ENCODE data around the gene SAPCD2. TPM values are rescaled to one million over a fixed set of nuclear protein-coding genes. Genes with fewer than 3 reads are reported as not detected.

Gene SAPCD2
- total RNA-seq, 1 donor from 2014 or later, result 0.22 TPM

DNA sequence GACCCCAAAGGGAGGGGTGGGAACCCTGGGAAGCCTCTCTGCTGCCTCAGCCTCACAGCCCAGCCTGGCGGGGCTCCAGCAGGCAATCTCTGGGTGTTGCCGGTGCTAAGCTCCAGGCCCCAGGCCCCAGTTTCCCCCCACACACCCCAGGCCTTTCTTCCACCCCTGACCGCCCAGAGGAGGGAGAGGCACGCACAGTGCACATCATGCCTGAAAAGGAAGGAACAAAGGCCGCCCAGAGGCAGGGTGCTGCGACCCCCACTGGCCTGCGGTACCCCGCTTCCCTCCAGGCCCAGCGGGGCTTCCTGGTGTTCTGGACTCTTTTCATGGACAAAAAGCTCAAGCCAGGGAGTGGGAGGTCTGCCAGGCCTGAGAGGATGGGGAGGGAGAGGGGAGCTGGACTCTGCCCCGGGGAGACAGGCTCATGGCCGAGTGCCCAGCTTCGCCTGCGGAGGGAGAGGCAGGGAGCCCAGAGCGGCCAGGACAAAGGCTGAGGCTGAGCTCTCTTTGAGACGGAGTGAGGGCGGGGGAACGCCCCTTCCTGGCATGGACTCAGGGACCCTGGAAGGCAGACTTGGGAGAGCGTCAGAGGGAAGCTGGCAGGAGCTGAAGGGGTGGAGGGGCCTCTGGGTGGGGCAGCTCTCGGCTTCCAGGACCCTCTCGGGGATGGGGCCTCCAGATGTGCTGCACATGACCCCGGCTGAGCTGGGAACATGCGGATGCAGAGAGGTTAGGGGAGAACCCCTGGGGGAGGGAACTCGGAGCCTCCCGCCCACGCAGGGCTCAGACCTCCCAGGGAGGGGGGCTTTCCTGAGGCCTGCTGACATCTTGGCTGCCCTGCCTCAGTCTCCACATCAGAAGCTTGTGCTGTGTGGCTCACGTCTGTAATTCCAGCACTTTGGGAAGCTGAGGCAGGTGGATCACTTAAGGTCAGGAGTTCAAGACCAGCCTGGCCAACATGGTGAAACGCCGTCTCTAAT, 14.7 kb downstream of the SAPCD2 start:
- intact Hi-C loops (cut with DNase I), result no loop called here
- ATAC-seq, result peak; percentile 94
- peak; percentile 95 for DNase-seq (ENCODE audit: missing footprints)

DNA sequence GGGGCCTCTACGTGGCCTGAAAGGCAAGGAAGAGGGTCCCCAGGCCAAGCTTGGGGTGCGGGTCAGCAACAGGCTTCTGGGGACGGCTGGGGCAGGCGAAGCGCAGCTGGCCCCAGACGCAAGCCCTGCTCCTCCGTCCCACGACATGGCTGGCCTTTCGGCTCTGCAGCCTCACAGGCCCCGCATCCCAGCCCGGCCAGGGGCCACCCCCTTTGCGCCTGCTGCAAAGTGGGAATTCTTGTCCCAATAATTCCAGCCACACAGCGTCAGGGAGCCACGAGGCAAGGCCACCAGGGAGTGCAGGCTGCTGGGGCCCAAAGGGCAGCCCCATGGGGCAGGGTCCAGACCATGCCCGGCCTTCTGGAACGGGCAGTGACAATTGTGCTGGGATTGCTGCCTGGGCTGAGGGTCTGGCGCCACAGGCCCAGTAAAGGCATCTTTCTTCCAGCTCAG, 15.4 kb downstream of the SAPCD2 start:
- DNase-seq (ENCODE audit: missing footprints) (no peak), ATAC-seq (peak; percentile 1)
- intact Hi-C loops (cut with DNase I), result no loop called here

DNA sequence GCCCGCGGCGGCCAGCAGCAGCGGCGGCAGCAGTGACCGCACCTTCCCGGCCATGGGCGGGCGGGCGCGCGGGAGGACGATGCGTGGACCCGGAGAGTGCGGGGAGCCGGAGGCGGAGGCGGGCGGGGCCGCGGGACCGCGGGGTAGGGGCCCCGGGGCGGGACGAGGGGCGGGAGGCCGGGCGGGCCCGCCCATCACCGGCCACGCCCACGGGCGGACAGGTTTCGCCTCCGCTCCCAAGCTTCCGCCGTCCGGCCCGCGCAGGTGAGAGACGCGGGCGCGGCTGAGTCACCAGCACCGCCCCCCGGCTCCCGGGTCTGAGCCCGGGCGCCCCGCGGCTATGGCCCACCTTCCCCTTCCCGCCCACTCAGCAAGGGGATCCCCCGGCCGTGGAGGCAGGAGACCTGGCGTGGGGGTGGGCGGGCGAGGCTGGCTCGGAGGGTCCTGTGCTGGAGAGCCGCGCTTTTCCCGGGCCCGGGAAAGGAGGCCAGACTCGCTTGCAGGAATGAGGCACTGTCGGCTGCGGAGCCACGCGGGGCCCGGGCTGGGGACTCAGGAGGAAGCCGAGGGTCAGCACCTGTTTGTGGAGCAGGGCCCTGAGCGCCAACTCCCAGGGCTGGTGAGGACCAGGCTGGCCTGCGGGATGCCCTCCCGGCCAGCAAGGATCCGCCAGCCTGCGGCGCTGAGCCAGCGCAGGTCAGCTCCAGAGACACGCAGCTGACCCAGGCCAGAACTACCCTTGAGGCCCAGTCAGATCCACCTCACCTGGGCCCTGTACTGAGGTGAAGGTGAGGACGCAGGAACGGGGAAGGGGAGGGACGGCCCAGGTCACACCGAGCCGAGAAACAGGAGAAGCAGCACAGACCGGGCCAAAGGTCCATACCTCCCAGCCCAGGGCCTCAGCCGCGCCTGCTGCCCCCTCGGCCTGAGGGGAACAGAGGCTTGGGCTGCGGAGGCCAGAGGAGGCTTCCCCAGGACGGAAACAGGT, 16.1 kb downstream of the SAPCD2 start, which contains the start of gene ENTPD2:
ENTPD2 (minus strand) TSS at position 118 of the 988 bp plus-strand sequence; CDS start at position 54, 64 bp downstream.
- DNase-seq (ENCODE audit: missing footprints), result no peak
- no peak for ATAC-seq
- intact Hi-C loops (cut with DNase I), result no loop called here

DNA sequence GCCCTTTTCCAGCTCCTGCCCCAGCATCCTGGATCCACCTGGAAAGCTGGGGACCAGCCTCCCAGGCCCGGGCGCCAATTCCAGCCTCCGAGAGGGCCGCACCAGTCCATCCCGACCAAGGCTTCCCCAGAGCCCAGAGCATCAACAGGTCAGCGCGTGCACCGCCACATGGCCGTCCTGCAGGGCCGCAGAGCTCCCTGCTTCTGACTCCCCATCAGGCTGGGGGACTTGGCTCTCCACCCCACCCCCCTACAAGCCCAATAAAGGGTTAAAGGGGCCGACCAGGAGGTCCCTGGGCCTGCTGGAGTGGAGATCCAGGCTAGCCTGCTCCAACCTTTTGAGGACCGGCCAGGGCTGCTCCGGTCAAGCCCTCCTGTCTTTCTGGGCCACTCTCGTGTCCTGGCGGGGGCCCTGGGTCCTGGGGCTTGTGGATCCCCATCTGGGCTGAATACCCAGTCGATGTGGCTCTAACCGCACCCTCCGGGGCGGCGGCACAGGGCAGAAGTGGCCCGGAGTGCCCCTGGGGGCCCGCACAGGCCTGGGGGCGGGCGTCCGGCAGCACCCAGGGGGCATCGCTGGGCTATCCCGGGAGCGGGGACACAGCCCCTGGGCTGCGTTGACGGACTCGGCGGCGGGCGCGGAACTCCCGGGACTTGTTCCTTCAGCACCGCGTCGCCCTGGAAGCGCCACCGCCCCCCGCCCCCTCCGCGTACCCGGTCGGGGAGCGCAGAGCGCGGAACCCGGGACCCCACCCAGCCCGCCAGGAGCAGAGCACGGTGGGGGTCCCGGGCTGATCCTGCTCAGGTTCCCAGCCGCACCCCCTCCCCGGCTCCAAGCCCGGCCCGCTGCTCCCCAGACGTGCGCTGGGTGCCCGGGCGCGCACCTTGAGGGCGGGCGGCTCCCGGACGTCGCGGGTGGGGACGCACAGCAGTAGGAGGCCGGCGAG, 17.1 kb downstream of the SAPCD2 start:
- intact Hi-C loops (cut with DNase I), result no loop called here

DNA sequence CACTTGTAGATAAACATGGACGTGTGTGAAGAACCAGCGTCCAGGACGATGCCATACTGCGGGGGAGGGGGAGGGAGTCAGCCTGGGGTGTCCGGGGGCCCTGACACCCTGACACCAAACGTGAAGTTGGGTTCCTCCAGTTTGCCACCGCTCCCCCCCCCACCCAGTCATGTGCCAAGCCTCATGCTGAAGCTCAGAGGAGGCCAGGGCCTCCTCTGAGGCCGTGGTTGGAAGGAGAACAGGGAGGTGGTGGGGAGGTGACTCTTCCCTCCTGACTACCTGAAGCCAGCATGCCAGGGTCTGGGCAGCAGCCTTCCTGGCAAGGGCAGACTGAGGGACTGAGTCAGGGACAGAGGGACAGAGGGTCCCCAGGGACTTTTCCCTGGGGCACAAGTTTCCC, 18.1 kb downstream of the SAPCD2 start:
- ATAC-seq (no peak), DNase-seq (ENCODE audit: missing footprints) (no peak)
- intact Hi-C loops (cut with DNase I), result no loop called here

More for the DNA sequence above, 17.1 kb downstream of the SAPCD2 start:
- DNase-seq (ENCODE audit: missing footprints) (no peak), ATAC-seq (no peak)

DNA sequence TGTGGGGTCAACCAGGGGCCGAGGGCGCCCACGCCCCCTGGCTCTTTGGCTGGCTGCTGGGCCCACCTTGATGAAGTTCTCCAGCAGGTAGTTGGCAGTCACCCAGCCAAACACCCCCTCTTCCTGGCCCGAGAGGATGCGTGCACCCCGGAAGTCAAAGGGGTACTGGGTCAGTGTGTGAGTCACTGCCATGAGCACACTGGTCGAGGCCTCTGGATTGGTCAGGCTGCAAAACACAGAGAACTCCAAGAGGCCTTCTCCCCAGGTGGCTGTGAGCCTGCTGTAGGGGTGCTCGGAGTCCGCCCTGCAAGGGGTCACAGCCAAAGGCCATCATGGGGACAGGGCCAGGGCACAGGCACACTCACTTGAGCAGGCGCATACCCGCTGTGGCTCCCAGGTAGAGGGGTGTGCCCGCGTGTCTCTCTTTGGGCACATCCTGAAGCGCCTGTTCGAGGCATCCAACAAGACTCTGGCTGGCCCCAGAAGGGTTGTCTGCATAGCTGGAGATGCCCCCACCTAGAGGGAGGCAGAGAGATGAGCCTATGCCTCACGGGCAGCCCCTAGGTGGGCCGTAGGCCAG, 19.1 kb downstream of the SAPCD2 start:
- DNase-seq (ENCODE audit: missing footprints), result no peak
- intact Hi-C loops (cut with DNase I), result no loop called here
- no peak for ATAC-seq

DNA sequence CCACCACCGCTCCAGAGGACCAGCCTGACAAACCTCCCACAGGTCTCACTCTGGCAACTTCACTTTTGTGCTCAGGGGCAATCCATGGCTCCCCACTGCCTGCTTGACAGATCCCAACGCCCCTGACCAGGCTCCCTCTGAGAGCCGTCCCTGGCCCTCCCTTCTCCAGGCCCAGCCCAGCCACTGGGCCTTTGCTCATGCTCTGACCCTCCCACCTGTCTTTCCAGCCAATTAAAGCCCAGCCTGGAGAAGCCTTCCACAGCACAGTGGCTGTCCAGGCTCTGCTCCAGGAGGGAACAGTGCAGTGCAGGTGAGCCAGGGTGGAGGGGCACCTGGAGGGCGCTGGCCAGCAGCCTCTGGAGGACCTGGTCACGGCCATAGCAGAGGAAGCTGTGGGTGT, 19.8 kb downstream of the SAPCD2 start:
- ATAC-seq, result no peak
- intact Hi-C loops (cut with DNase I), result no loop called here
- no peak for DNase-seq (ENCODE audit: missing footprints)

DNA sequence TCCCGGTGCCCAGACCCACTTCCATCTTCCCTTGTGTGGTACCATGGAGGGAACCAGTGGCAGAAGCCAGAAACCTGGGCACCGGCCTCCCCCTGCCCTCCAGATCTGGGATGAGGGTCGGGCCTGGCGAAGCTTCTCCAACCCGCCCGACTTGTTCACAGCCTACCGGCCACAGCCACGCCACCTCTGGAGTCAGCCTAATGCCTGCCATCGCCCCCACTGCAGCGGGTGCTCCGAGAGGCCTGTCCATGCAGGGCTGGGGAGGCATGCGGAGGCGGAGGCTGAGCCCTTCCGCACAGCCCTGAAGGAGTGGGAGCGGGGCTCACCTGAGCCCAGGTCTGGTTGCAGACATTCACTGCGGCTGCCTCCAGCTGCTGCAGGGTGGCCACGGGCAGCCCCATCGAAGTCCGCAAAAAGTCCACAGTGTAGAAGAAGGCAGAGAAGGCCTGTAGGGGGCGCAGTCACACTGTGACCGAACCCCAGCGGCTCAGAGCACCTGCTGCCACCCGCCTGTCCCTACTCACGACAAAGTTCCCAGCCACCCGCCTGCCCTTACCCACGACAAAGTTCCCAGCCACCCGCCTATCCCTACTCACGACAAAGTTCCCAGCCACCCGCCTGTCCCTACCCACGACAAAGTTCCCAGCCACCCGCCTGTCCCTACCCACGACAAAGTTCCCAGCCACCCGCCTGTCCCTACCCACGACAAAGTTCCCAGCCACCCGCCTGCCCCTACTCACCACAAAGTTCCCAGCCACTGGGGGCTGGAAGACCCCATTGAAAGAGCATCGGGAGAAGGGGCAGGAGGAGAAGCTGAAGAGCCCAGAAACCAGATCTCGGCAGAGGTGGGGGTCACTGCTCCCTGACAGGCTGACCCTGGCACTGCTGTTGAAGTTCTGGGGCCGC, 20.6 kb downstream of the SAPCD2 start:
- no peak for DNase-seq (ENCODE audit: missing footprints)

DNA sequence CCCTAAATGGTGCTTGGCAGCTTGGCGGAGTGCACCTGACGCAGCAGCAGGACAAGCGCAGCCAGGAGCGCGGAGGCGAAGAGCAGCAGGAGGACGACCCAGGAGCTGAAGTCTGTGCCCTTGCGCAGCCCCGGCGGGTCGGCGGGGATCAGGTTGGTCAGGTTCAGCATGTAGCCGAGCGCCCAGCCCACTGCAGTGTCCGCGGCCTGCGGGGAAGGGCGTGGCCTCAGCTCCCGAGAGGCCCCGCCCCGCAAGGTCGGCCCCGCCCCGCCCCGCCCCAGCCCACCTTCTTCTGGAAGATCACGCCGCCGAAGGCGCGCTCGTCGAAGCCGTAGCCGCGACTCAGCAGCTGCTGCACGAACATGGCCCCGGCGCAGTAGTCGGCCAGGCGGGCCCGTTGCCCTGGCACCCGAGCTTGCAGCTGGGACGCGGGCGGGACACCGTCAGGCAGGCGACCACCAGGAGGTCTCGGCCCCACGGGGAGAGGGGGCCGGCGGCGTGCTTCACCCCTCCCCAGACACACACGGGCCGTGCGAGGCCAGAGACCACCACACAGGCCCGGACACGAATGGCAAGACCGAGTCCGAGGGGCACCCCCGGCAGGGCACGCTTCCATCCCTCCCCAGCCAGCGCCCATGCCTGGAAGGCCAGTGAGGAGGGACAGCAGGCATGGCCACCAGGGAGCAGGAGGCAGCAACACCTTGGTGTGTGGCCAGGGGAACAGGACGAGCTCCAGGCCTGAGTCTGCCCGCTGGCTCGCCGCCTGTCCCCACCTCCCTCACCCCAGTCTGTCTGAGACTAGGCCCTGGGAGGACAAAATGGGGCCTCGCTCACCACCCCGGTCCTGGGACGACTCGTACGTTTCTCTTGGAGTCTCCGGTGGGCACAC, 21.5 kb downstream of the SAPCD2 start:
- no peak for ATAC-seq

More for the DNA sequence above, 20.6 kb downstream of the SAPCD2 start:
- intact Hi-C loops (cut with DNase I), result no loop called here
- ATAC-seq, result no peak

DNA sequence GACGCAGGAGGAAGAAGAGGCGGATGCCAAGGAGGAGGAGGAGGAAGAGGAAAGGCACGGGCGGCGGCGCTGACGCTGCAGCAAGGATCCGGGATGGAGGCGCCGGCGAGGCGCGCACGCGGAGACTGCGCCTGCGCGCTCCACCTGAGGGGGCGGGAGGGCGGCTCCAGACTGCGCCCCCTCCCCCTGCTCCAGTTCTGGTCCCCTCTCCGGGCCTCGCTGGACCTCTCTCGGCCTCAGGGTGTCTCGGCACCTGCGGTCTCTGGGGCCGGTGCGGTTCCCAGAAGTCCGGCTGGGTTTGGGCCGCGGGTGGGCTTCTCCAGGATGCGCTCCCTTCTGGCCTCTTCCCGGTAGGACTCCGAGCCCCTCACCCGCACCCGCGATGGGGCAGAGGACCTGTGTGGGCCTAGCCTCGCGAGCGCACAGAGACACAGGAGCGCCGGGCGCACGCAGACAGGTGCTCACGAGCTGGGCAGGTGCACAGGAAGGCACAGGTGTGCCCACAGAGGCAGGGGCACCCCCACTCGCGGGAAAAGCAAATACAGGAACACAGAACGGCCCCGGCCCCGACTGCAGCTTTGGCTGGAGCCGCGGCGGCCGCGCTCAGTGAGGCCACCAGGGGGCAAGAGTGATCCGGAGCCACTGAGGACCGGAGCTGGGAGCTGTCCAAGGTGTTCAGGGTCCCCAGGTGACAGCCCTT, 24.1 kb downstream of the SAPCD2 start, which contains the start of gene NPDC1:
NPDC1 (minus strand) TSS at position 90 of the 700 bp plus-strand sequence. CDS start 188 bp downstream, outside the sequence.
- intact Hi-C loops (cut with DNase I), result loop anchor here (1.0 kb wide), 1 partner anchor 18 kb away; no protein-coding TSS in a partner anchor
- DNase-seq (ENCODE audit: missing footprints), result peak; percentile 88

More for the DNA sequence above, 21.5 kb downstream of the SAPCD2 start:
- intact Hi-C loops (cut with DNase I), result no loop called here
- no peak for DNase-seq (ENCODE audit: missing footprints)

DNA sequence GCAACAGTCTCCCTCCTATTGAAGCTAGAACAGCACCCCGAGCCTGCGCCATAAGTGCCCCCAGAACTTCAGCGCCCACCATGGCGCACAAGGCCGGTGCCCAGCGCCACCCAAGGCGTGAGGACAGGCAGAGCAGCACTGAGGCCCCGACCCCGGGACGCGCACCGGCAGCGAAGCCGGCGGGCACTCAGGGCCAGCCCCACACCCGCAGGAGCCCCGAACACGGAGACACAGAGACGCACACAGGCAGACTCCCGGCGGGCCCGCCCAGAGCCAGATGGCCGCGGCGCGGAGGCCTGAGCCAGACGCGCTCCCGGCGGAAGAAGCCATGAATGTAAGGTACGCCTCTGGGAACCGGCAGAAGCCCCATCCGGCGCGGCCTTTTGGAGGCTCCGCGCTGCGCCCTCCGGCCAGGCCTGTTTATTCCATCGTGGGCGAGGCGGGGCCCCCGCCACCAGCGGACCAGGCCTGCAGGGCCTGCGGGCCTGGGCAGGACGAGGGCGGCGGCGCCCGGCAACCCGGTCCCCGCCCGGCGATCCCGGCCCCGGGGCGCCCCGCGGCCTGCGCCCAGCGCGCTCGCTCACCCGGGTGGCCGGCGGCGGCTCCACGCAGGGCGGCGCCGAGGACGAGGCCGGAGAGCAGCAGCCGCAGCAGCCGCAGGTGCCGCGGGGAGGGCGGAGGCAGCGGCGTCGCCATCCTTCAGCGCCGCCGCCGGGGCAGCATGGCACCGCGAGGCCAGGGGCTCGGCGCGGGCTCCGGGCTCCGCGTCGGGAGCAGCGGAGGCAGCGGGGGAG, 24.9 kb downstream of the SAPCD2 start:
- ATAC-seq (peak; percentile 16), DNase-seq (ENCODE audit: missing footprints) (no peak)
- intact Hi-C loops (cut with DNase I), result loop anchor here (1.0 kb wide), 1 partner anchor 19 kb away; no protein-coding TSS in a partner anchor

More for the DNA sequence above, 24.1 kb downstream of the SAPCD2 start, which contains the start of gene NPDC1:
- ATAC-seq, result peak; percentile 68

DNA sequence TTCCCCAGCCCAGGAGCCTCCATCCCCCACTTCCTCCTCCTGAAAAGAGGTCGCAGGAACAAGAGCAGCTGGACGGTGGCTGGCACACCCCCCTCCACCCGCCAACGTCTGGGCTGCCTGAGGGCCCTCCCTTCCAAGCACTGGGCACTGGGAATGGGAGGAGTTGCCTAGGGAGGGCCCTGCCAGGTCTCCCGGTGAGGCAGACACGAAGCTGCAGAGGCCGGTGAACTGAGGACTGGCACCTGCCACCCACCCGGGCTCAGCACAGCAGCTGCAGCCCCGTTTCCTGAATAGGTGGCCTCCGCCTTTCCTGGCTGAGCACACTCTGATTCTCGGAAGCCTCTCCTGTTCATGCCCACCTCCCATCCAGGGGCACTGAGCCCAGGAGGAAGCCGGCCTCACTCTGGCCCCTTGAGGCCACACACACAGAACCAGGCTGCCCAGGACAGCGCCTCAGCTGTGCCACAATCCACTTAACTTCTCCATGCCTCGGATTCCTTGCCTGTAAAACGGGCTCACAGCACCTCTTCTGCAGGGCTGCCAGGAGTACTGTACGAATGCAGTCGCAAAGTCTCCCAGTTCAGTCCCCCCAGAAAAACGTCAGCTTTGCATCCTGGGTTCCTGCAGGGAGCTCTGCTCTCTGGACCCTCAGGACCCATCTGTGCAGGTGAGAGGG, 25.7 kb downstream of the SAPCD2 start:
- intact Hi-C loops (cut with DNase I), result no loop called here
- ATAC-seq (no peak), DNase-seq (ENCODE audit: missing footprints) (no peak)

DNA sequence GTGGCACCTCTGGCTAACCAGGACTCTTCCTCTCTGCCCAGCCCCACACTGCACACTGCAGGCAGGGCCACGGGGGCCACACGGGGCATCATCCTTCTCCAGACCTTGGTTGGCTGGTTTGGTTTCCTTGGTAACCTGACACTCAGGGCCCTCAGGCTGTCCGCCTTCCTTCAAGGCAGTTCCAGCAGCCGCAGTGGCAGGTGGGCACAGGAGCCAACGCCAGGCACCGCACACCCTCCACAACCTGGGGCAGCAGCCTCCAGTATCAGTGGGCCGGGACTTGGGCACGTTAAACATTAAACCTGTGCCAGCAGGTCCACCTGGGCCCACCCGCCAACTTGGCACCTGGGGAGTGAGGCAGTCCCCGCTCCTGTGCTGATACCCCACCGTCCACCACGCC, 26.3 kb downstream of the SAPCD2 start:
- DNase-seq (ENCODE audit: missing footprints), result no peak
- ATAC-seq, result no peak
- intact Hi-C loops (cut with DNase I), result no loop called here

Data from Right ventricle myocardium inferior (tissue), 1 donor.